H1 (cell line): ENCODE data around the gene GLT8D1. TPM values are rescaled to one million over a fixed set of nuclear protein-coding genes. Genes with fewer than 3 reads are reported as not detected.

Experiments
- ATF3 ChIP-seq: IDR thresholded peaks from 2 replicates; pipeline ENCODE4 v1.6.1; 2011; ENCODE audit warnings: low read depth, mild to moderate bottlenecking, low read length; ENCODE audit not compliant: insufficient read depth
- CHD2 ChIP-seq: IDR thresholded peaks from 2 replicates; pipeline ENCODE4 v1.6.1; 2012; ENCODE audit warnings: low read length, improper control_type of control experiment
- HDAC2 ChIP-seq, 2 experiments: fragments of 300-600 bp in 1 of 2; sonication (generic) in 1 of 2; IDR thresholded peaks; 2 replicates each; pipeline ENCODE4 v1.6.1; 2011 to 2012; ENCODE audit warnings: low read depth in 2 of 2, low read length in 2 of 2, mild to moderate bottlenecking in 2 of 2, moderate library complexity in 2 of 2, borderline replicate concordance in 1 of 2, inconsistent platforms in 1 of 2
- RXRA ChIP-seq: IDR thresholded peaks from 2 replicates; pipeline ENCODE4 v1.6.1; 2011; ENCODE audit warnings: low read depth, mild to moderate bottlenecking, low read length, moderate library complexity; ENCODE audit not compliant: insufficient read depth
- SIX5 ChIP-seq: IDR thresholded peaks from 2 replicates; pipeline ENCODE4 v1.6.1; 2011; ENCODE audit warnings: mild to moderate bottlenecking, low read depth, low read length
- SP2 ChIP-seq: IDR thresholded peaks from 2 replicates; pipeline ENCODE4 v1.6.1; 2012; ENCODE audit warnings: mild to moderate bottlenecking, low read length, inconsistent platforms
- SUZ12 ChIP-seq: fragments of 200-600 bp; sonication (generic); IDR thresholded peaks from 2 replicates; pipeline ENCODE4 v1.6.1; 2012; ENCODE audit warnings: mild to moderate bottlenecking, inconsistent platforms, low read length, moderate library complexity, mixed read lengths
- polyA plus RNA-seq, 7 experiments: library from polyadenylated mRNA; depleted of rRNA in 3 of 7; stranded (reverse) in 5 of 7; unstranded in 2 of 7; fragments of >200 nt in 5 of 7; fragments of 200-250 nt in 2 of 7; gene quantifications; 1 replicate in 5 of 7; 2 replicates in 1 of 7; 4 replicates in 1 of 7; pipeline versions ENCODE4 v1.2.1 to v1.2.3, GENCODE V29; 2011 to 2013; ENCODE audit warnings: missing spikeins in 2 of 7, mixed read lengths in 2 of 7
- total RNA-seq: library from RNA; stranded (reverse); fragmentation: NEBNext Ultra II Directional; extraction: Animal tissue kit (Norgen Biotek cat#: 25700); gene quantifications from 2 replicates; pipeline ENCODE4 v1.2.1, GENCODE V29; 2021

The GLT8D1 gene
- total and polyA plus RNA-seq, 2 of the 8 experiments (the other 6 are each of a cell fraction or from before 2014, with no cell fraction given): 29.0 to 33.6 TPM

- TF ChIP-seq RXRA (no peak), HDAC2 (IDR thresholded peaks at IDR 0.05; ENCODE audit: borderline replicate concordance in 1 of 2, low read depth in 2 of 2, low read length in 2 of 2) (no peak), SUZ12 (no peak), SP2 (no peak), ATF3 (no peak), CHD2 (no peak), SIX5 (no peak)
Observed at GRCh38 chr3:52690560-52690959, 15.0 kb downstream of the GLT8D1 start (continued).
